GM12878 (cell line): ENCODE results near the gene MCEMP1. TPM values are rescaled to one million over a fixed set of nuclear protein-coding genes. Genes with fewer than 3 reads are reported as not detected.

Source experiments
- ATF7 ChIP-seq: fragments of 450-650 bp; IDR thresholded peaks from 2 replicates; pipeline ENCODE4 v1.6.1; 2016; ENCODE audit warnings: low read depth, mild to moderate bottlenecking
- CBX3 ChIP-seq: fragments of 200-600 bp; sonication (generic); IDR thresholded peaks from 2 replicates; pipeline ENCODE4 v1.6.1; 2016; ENCODE audit warnings: low read depth, borderline replicate concordance
- CBX5 ChIP-seq: sonication (generic); IDR thresholded peaks from 2 replicates; pipeline ENCODE4 v1.6.1; 2016; ENCODE audit warnings: low read depth, moderate library complexity, mild to moderate bottlenecking, inconsistent platforms
- CHD1 ChIP-seq: IDR thresholded peaks from 2 replicates; pipeline ENCODE4 v1.6.1; 2012; ENCODE audit warnings: low read depth, low read length, improper control_type of control experiment
- FOS ChIP-seq: IDR thresholded peaks from 3 replicates; pipeline ENCODE4 v1.6.1; 2011; ENCODE audit warnings: borderline replicate concordance; ENCODE audit not compliant: insufficient read length; ENCODE audit errors: extremely low read depth
- MEF2A ChIP-seq: IDR thresholded peaks from 2 replicates; pipeline ENCODE4 v1.6.1; 2011; ENCODE audit warnings: low read depth, mild to moderate bottlenecking, low read length, moderate library complexity; ENCODE audit not compliant: insufficient read depth
- MTA2 ChIP-seq: fragments of 450-650 bp; IDR thresholded peaks from 2 replicates; pipeline ENCODE4 v1.6.1; 2016; ENCODE audit warnings: low read depth, mild to moderate bottlenecking, moderate library complexity
- MTA3 ChIP-seq: IDR thresholded peaks from 2 replicates; pipeline ENCODE4 v1.6.1; 2012; ENCODE audit warnings: low read length, inconsistent platforms, borderline replicate concordance
- NRF1 ChIP-seq: conservative IDR thresholded peaks from 2 replicates; pipeline ENCODE4 v1.6.1; 2011; ENCODE audit warnings: mild to moderate bottlenecking, low read depth, low read length, improper control_type of control experiment
- POLR2AphosphoS5 ChIP-seq: IDR thresholded peaks from 2 replicates; pipeline ENCODE4 v1.6.1; 2011; ENCODE audit warnings: mild to moderate bottlenecking, low read length, inconsistent platforms
- POU2F2 ChIP-seq: IDR thresholded peaks from 3 replicates; pipeline ENCODE4 v1.6.1; 2011; ENCODE audit warnings: low read depth, mild to moderate bottlenecking, low read length, borderline replicate concordance
- RBBP5 ChIP-seq: fragments of 200-600 bp; sonication (generic); conservative IDR thresholded peaks from 2 replicates; pipeline ENCODE4 v1.6.1; 2016
- SIX5 ChIP-seq: IDR thresholded peaks from 2 replicates; pipeline ENCODE4 v1.6.1; 2011; ENCODE audit warnings: mild to moderate bottlenecking, low read depth, low read length, moderate library complexity; ENCODE audit not compliant: severe bottlenecking
- SUPT20H ChIP-seq: IDR thresholded peaks from 2 replicates; pipeline ENCODE4 v1.6.1; 2011; ENCODE audit warnings: low read depth, mild to moderate bottlenecking, low read length, moderate library complexity, borderline replicate concordance; ENCODE audit not compliant: control insufficient read depth
- YBX1 ChIP-seq: fragments of 450-650 bp; IDR thresholded peaks from 2 replicates; pipeline ENCODE4 v1.6.1; 2016; ENCODE audit warnings: antibody characterized with exemption
- polyA plus RNA-seq, 11 experiments: library from polyadenylated mRNA; depleted of rRNA in 4 of 11; unstranded in 6 of 11; stranded (reverse) in 5 of 11; fragments of >200 nt; fragmentation: Nextera tagmentation in 4 of 11; fragmentation: Illumina TruSeq in 1 of 11; extraction: Ambion mirVana in 4 of 11; extraction: Trizol in 1 of 11; gene quantifications; 1 replicate in 1 of 11; 2 replicates in 10 of 11; pipeline versions ENCODE4 v1.2.1 to v1.2.3, GENCODE V29; 2011 to 2016; ENCODE audit warnings: inconsistent platforms in 2 of 11, missing spikeins in 2 of 11, low read depth in 1 of 11
- total RNA-seq, 4 experiments: library from RNA; depleted of rRNA in 3 of 4; stranded (reverse); fragments of >200 nt in 3 of 4; fragmentation: Illumina TruSeq in 1 of 4; extraction: Trizol in 1 of 4; gene quantifications; 2 replicates each; pipeline versions ENCODE4 v1.2.1 to v1.2.3, GENCODE V29; 2013 to 2021
- TF ChIP-seq, protein P1 (sequence below): IDR thresholded peaks from 2 replicates; pipeline ENCODE4 v1.6.1; 2012; ENCODE audit warnings: low read depth, low read length, improper control_type of control experiment
- TF ChIP-seq, protein P2 (sequence below): fragments of 450-650 bp; formaldehyde crosslinking; IDR thresholded peaks from 2 replicates; pipeline ENCODE4 v1.5.0; 2022; ENCODE audit warnings: mild to moderate bottlenecking, missing genetic modification characterization
- TF ChIP-seq, protein P3 (sequence below): fragments of 450-650 bp; IDR thresholded peaks from 2 replicates; pipeline ENCODE4 v1.6.1; 2016; ENCODE audit warnings: mild to moderate bottlenecking, moderate library complexity, borderline replicate concordance

The MCEMP1 gene
- total and polyA plus RNA-seq, 10 of the 15 experiments (the other 5 are each of a cell fraction or from before 2014, with no cell fraction given) = 0.08 to 0.55 (median 0.26) TPM; not detected in 1

DNA sequence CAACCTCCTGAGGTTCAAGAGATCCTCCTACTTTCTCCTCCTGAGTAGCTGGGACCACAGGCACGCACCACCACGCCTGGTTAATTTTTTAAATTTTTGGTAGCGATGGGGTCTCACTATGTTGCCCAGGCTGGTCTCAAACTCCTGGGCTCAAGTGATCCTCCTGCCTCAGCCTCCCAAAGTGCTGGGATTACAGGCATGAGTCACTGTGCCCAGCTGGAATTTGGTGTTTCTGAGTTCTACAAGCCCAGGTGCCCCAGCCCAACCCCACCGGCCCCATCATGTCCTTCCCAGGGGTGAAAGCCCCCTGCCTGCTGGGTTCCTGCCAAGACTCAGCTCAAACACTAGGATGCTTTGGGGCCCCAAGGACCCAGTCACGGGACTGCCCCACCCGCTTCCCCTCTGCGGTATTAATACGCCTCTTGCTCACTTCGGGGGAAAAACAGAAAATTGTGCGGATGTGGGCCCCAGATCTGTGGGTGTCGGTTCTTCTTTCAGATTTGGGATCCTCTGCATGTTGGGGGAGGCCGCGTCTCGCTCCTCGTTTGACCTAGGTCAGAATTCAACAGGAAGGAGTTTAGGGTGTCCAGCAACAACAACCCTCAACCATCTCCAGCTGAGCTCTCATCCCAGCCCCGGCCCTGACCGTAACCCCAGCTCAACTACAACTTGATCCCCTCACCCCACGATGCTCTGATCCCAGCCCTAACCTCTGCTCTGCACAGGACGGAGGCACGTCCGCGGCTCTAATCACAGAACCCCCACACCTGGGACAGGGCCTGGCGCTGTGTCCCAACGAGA lies 28.7 kb downstream of the MCEMP1 start (continued):
- TF ChIP-seq, protein P1, sequence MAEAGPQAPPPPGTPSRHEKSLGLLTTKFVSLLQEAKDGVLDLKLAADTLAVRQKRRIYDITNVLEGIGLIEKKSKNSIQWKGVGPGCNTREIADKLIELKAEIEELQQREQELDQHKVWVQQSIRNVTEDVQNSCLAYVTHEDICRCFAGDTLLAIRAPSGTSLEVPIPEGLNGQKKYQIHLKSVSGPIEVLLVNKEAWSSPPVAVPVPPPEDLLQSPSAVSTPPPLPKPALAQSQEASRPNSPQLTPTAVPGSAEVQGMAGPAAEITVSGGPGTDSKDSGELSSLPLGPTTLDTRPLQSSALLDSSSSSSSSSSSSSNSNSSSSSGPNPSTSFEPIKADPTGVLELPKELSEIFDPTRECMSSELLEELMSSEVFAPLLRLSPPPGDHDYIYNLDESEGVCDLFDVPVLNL = no peak
- peak; percentile 96 for TF ChIP-seq MEF2A
- TF ChIP-seq, protein P2, sequence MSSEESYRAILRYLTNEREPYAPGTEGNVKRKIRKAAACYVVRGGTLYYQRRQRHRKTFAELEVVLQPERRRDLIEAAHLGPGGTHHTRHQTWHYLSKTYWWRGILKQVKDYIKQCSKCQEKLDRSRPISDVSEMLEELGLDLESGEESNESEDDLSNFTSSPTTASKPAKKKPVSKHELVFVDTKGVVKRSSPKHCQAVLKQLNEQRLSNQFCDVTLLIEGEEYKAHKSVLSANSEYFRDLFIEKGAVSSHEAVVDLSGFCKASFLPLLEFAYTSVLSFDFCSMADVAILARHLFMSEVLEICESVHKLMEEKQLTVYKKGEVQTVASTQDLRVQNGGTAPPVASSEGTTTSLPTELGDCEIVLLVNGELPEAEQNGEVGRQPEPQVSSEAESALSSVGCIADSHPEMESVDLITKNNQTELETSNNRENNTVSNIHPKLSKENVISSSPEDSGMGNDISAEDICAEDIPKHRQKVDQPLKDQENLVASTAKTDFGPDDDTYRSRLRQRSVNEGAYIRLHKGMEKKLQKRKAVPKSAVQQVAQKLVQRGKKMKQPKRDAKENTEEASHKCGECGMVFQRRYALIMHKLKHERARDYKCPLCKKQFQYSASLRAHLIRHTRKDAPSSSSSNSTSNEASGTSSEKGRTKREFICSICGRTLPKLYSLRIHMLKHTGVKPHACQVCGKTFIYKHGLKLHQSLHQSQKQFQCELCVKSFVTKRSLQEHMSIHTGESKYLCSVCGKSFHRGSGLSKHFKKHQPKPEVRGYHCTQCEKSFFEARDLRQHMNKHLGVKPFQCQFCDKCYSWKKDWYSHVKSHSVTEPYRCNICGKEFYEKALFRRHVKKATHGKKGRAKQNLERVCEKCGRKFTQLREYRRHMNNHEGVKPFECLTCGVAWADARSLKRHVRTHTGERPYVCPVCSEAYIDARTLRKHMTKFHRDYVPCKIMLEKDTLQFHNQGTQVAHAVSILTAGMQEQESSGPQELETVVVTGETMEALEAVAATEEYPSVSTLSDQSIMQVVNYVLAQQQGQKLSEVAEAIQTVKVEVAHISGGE (CRISPR knock-in tag) = no peak
- TF ChIP-seq POU2F2 = peak; percentile 93
- no peak for TF ChIP-seq CBX3
- peak; percentile 88 for TF ChIP-seq MTA2
- TF ChIP-seq ATF7 = peak; percentile 72
- no peak for TF ChIP-seq NRF1
- peak; percentile 90; the same call in 1 of the 2 replicates for TF ChIP-seq CBX5
- TF ChIP-seq MTA3 = peak; percentile 82; the same call in 1 of the 2 replicates
- TF ChIP-seq YBX1 = no peak
- peak; percentile 13 for TF ChIP-seq SIX5
- TF ChIP-seq, protein P3, sequence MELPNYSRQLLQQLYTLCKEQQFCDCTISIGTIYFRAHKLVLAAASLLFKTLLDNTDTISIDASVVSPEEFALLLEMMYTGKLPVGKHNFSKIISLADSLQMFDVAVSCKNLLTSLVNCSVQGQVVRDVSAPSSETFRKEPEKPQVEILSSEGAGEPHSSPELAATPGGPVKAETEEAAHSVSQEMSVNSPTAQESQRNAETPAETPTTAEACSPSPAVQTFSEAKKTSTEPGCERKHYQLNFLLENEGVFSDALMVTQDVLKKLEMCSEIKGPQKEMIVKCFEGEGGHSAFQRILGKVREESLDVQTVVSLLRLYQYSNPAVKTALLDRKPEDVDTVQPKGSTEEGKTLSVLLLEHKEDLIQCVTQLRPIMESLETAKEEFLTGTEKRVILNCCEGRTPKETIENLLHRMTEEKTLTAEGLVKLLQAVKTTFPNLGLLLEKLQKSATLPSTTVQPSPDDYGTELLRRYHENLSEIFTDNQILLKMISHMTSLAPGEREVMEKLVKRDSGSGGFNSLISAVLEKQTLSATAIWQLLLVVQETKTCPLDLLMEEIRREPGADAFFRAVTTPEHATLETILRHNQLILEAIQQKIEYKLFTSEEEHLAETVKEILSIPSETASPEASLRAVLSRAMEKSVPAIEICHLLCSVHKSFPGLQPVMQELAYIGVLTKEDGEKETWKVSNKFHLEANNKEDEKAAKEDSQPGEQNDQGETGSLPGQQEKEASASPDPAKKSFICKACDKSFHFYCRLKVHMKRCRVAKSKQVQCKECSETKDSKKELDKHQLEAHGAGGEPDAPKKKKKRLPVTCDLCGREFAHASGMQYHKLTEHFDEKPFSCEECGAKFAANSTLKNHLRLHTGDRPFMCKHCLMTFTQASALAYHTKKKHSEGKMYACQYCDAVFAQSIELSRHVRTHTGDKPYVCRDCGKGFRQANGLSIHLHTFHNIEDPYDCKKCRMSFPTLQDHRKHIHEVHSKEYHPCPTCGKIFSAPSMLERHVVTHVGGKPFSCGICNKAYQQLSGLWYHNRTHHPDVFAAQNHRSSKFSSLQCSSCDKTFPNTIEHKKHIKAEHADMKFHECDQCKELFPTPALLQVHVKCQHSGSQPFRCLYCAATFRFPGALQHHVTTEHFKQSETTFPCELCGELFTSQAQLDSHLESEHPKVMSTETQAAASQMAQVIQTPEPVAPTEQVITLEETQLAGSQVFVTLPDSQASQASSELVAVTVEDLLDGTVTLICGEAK = no peak
- TF ChIP-seq POLR2AphosphoS5 = no peak
- TF ChIP-seq SUPT20H = no peak
- no peak for TF ChIP-seq CHD1
- no peak for TF ChIP-seq RBBP5
- no peak for TF ChIP-seq FOS
